Activated CD8-positive, alpha-beta memory T cell treated with anti-CD3 and anti-CD28 coated beads, Interleukin-2, amount 50 U/mL, for 24 hours (primary cell): ENCODE data around the gene AK5.
"Not testable (repeated sequence)": the region's sequence is repeated elsewhere in the genome, so short reads cannot be mapped to it uniquely, and the experiment has no call there.

ENCODE experiments used
- DNase-seq: peaks from one replicate; pipeline ENCODE4 v3.0.0-alpha.2; 2020; ENCODE audit errors: extremely low read depth

The AK5 gene

GRCh38 chr1:77499466-77499865 lies 217.6 kb downstream of the AK5 start:
- DNase-seq, result no peak

GRCh38 chr1:77504986-77505385 lies 223.2 kb downstream of the AK5 start:
- DNase-seq, result no peak

- no peak for DNase-seq
These were observed 225.0 kb downstream of the AK5 start for GRCh38 chr1:77506771-77507170.

- no peak for DNase-seq
These were observed 227.3 kb downstream of the AK5 start for GRCh38 chr1:77509051-77509492.

- no peak for DNase-seq
These were observed 228.1 kb downstream of the AK5 start for GRCh38 chr1:77509898-77510297.

GRCh38 chr1:77511440-77511840 lies 229.6 kb downstream of the AK5 start:
- no peak for DNase-seq

GRCh38 chr1:77512650-77513049 lies 230.8 kb downstream of the AK5 start:
- DNase-seq, result not testable (repeated sequence)

- no peak for DNase-seq
These were observed 232.3 kb downstream of the AK5 start for GRCh38 chr1:77513839-77514763.

GRCh38 chr1:77514921-77515776 lies 233.3 kb downstream of the AK5 start:
- DNase-seq, result no peak

- no peak for DNase-seq
These were observed 234.3 kb downstream of the AK5 start for GRCh38 chr1:77516106-77516505.

GRCh38 chr1:77524038-77524437 lies 242.2 kb downstream of the AK5 start:
- no peak for DNase-seq

GRCh38 chr1:77531149-77531548 lies 249.3 kb downstream of the AK5 start:
- not testable (repeated sequence) for DNase-seq

GRCh38 chr1:77531596-77532280 lies 249.9 kb downstream of the AK5 start:
- DNase-seq, result not testable (repeated sequence)

GRCh38 chr1:77532641-77533040 lies 250.8 kb downstream of the AK5 start:
- DNase-seq, result no peak

- DNase-seq, result peak; percentile 19
These were observed 252.0 kb downstream of the AK5 start for GRCh38 chr1:77533660-77534305.

- DNase-seq, result no peak
These were observed 252.6 kb downstream of the AK5 start for GRCh38 chr1:77534456-77534855.

GRCh38 chr1:77536813-77537212 lies 255.0 kb downstream of the AK5 start:
- no peak for DNase-seq

GRCh38 chr1:77538956-77539518 lies 257.2 kb downstream of the AK5 start:
- no peak for DNase-seq

GRCh38 chr1:77539519-77540142 lies 257.8 kb downstream of the AK5 start:
- no peak for DNase-seq

- DNase-seq, result no peak
These were observed 258.8 kb downstream of the AK5 start for GRCh38 chr1:77540501-77541161.
